ENCODE measurements around the gene CRACR2B. TPM values are rescaled to one million over a fixed set of nuclear protein-coding genes. Genes with fewer than 3 reads are reported as not detected.

The CRACR2B gene
- total RNA-seq, result 6.8 TPM
- long read RNA-seq, partial matches to known transcripts, result 5 of 23 reads
- long read RNA-seq, other reads (novel, unspliced or antisense), result 12 of 23 reads

DNA sequence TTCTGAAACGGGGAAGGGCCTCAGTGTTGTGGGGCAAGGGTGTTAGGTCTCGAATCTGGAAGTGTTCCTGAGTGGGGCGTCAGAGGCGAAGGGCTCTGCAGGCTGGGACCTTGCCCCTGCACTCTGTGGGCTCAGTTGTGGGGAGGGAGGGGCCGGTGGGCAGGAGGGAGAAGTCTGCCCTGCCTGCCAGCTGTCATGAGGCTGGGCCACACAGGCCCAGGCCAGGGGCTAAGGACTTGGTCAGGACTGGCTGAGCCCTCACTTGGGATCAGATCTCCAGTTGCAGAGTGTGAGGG is at the start of gene CRACR2B:
CRACR2B (plus strand) TSS at position 23 of the 296 bp plus-strand sequence. CDS start 689 bp downstream, outside the sequence.
- DNase-seq (ENCODE audit: low spot score), result no peak

DNA sequence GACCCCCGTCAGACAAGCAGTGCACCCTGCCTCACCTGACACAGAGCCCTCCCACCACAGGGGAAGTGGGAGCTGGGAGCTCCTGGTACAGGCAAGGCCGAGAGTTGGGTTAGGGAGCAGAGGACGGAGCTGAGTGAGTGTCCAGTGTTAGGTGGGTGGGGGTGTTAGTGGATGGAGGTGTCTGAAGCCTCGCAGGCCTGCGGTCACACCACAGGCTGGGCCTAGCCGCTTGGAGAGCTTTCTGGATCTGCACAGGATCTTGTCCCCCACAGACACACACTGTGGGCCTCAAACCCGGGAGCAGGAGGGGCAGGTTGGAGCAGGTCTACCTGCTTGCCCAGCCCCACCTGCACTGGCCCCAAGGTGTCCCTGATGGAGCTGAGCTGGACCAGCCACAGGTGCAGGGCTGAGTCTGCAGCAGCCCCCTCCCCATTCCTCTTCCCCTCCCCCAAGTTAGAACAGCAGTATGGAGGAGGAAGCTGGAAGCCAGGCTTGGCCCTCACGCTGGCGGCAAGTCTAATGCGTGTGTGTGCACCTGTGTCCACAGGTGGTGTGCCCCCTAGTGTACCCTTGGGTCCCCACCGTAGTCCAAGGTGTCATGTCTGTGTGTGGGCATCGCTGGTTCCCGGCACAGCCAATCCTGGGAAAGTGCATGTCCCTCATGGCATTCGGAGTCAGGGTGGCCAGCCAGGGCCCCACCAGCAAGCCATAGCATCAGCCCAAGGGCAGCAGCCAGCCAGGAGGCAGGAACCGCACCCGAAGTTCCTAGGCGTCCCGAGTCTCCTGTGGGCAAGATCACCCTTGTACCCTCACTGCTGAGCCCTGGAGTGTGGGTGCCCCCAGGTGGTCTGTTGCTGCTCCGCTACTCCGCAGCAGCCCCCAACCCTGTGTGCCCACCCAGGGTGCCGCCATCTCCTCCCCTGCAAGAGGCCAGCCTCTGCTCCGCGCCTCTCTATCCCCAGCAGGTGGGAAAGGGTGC is 48.5 kb upstream of the CRACR2B start:
- DNase-seq (ENCODE audit: low spot score), result no peak

DNA sequence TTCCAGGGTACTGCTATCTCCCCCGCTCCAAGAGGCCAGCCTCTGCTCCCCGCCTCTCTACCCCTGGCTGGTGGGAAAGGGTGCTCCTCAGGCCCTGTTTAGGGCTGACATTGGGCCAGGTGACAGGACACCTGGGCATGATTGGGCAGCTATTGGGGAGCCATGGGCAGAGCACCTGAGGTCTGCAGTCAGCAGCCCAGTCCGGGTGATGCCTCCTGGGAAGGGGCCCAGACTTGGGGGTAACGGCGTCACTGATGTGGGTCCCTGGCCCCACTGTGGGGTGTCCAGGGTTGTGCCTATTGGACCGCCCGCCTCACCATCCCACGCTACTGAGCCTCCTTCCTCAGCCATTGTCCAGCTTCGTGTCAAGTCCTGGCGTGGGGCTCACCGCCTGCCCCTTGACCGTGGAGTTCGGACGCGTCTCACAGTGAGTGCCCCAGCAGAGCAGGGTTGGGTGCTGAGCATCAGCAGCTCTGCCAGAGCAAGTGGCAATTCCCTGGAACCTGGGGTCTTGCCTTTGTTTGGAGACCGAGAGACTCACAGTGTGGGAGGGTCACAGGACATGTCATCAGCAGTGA is 47.7 kb upstream of the CRACR2B start:
- DNase-seq (ENCODE audit: low spot score), result no peak

DNA sequence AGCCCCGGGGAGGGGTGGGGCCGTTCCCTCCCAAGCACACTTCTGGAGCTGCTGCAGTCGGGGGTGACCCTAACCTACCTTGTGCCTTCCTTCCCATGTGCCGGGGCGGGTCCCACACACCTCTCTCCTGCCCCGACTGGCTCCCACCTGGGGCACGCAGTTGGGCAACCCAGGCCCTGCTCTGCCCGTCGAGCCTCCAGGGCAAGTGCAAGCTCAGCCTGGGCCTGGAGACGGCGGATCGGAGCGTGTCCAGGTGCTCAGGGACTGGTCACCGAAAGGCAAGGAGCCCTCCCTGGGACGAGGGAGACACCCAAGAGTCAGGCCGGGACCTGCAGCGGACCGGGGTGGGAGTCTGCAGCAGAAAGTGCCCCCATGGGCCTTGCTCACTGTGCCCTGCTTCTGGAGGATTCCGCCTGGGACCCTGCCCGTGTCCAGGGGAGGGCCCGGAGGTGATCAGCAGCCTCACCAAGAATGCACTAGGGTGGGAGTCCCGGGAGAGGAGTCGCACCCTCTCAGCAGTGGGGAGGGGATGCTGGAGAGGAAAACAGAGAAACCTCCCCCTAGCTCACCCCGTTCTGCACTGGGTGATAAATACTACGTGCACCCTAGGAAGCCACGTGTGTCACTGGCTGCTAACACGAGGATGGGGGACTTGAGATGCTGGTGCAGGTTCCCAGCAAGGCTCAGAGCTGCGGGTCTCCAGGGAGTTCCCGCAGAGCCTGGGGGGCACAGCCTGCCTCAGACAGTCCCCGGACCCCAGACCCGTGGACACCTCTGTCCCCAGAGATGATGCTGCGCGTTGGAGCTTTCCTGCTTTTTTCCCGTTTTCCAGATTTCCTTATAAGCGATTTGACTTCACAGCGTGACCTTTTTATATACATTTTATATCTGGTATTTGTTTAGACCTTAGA is 45.2 kb upstream of the CRACR2B start:
- DNase-seq (ENCODE audit: low spot score), result no peak

DNA sequence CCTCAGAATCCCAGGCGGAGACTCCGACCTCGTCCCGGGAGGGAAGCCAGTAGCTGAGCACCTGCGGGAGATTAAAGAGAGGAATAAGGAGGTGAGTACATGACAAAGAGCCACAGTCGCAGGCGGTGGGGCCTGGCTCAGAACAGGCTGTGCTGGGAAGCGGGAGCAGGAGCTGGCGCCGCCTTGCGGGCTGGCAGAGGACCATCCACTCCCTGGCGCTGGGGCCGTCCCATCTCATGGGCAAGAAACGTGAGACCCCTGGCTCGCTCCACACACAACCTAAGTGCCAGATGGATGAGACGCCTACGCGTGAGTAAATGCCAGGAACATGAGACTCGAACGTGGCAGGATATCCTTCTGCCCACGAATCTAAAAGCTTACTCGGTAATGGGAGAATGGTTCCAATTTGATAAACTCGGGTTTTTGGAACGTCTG is 44.1 kb upstream of the CRACR2B start:
- no peak for DNase-seq (ENCODE audit: low spot score)

DNA sequence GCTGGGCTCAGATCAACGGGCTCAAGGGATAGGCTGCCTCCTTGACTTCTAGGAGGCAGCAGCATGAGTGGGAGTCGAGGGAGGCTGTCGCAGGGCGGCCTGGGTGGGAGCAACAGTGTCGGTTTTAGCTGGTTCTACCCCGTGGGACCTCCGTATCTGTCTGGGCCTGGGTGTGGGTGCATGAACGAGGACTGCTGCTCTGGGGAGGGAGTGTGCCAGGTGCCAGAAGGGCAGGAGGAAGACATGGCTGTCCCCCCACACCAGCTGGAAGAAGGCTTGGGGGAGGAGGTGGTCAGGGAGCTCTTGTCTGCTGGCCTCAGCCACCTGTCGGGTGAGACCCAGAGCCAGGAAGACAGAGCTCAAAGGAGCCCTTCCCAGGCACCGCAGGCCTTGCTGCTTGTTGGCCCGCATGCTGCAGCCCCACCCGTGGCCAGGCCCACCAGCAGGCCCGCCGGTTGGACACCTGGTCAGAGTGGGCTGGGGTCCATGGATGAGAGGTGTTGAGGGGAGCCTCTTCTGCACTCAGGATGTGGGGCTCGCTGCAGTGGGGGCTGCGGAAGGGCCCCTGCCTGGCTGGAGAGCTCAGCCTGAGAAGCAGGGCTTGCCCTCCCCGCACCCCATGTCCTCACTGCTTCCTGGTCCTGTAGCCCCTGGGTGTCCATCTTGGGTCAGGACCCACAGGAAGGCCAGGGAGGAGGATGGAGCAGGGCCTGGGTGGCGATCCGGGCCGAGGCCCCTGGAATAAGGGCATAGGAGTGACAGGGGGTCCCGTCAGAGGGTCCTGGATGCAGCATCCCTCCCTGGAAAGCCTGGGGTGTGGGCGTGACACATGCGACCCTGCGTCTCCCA is 41.3 kb upstream of the CRACR2B start:
- DNase-seq (ENCODE audit: low spot score), result no peak

DNA sequence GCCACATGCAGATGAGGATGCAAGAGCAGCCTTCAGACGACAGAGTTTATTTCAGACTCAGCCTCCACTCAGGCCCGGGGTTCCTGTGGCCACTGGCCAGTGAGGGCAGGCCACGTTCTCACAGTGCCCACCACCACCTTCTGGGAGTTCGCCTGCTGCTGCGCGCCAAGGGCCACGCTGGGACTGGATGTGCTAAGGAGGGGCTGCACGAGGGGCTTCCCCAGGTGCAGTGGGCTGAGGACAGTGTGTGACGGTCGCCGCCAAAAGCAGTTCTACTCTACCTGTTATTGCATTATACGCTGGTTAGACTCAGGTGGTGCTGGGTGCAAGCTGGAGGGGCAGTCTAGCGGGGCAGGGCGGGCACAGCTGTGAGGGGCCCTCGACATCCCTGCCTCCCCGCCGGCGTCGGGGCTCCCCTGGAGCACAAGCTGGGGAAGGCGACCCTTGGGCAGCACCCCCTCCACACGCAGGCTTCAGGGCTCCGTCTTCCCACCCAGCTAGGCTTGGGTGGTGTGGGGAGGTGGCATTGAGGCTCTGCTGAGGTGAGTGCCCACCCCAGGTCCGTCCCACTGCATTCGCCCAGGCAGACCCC is 40.5 kb upstream of the CRACR2B start:
- DNase-seq (ENCODE audit: low spot score), result no peak

DNA sequence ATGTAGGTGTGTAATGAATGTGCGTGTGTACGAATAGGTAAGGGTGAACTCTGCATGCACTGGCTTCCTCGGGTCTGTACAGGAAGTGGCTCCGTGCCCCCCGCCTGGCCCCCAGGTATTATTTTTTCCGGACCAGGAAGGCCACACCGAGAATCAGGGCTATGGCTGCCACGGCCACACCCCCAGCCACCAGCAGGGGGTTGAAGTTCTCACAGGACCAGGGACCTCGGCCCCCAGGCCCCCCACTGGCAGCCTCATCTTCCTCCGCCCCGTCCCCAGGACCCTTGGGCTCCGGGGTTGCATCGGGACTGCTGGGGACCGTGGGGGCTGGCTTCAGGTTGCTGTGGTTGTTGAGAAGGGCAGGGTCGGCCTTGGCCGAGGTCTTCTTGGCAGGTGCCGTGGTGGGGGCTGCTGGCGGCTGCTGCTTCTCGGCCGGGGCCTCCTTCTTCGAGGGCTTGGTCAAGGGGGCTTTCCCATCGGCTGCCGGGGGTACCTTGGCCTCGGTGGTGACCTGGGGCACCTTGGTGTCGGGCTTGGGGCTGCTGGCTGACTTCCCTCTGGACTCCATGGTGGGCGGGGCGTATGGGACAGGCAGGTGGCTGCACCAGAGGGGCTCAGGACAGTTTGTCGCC is 39.6 kb upstream of the CRACR2B start:
- DNase-seq (ENCODE audit: low spot score), result no peak

DNA sequence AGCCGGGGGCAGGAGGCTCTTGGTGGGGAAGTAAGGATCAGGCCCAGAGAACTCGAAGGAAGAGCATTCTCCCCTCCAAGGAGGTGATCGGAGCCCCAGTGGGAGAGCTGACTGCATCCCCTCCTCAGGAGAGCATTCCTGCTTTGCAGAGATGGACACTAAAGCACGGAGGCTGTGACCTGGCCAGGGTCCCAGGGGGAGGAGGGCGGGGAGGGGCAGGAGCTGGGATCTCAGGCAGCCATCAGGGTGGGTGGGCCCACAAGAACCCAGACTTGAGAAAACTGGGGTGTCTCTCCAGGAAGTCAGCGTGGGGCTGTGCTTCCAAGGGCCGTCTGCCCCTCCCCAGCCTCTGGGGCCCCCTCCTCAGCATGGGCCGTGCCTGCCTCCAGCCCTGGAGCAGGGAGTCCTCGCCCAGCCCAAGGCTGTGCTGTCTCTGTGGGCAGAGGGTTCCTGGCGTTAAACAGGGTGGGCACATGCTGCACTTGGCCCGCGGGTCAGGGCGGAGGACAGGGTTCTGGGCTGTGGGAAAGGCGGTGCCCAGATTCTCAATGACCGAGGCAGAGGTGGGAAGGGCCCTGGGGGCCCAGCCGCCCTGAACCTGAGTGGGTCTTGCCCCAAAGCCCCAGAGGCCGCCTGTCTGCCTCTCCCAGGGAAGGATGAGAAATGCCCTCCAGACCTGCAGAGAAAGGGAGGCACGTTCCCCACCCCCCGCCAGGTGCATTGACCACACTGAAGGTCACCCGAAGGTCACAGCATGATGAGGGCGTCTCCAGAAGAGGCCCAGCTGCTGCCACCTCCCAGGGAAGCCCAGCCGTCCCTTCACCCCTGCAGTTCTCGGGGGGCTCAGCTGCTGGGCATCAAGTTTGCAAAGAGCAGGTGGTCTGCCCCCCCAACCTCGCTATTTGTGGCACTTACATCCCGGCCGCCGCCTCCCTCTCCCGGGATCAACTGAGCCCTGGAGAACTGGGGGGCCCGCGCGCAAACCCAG is 38.5 kb upstream of the CRACR2B start:
- DNase-seq (ENCODE audit: low spot score), result no peak

DNA sequence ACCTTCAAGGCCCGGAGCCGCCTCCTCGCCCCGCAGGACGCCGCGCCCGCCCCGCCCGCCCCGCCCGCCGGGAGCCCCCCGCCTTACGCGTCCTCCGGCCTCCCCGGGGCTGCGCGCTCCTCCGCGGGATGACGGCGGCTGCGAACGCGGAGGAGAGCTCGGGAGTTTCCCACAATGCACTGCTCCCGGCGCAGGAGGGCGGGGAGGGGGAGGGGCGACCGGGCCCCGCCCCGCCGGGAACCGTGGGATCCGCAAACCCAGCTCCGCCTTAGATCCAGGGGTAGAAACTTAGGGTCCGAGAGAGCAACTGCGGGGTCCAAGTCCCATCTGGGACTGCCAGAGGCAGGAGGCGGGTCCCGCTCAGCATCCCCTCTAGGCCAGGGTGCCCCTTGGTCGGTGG is 37.8 kb upstream of the CRACR2B start, which contains the start of gene CEND1:
CEND1 (minus strand) TSS at position 148 of the 400 bp plus-strand sequence. CDS start 1,514 bp downstream, outside the sequence.
- DNase-seq (ENCODE audit: low spot score), result no peak

DNA sequence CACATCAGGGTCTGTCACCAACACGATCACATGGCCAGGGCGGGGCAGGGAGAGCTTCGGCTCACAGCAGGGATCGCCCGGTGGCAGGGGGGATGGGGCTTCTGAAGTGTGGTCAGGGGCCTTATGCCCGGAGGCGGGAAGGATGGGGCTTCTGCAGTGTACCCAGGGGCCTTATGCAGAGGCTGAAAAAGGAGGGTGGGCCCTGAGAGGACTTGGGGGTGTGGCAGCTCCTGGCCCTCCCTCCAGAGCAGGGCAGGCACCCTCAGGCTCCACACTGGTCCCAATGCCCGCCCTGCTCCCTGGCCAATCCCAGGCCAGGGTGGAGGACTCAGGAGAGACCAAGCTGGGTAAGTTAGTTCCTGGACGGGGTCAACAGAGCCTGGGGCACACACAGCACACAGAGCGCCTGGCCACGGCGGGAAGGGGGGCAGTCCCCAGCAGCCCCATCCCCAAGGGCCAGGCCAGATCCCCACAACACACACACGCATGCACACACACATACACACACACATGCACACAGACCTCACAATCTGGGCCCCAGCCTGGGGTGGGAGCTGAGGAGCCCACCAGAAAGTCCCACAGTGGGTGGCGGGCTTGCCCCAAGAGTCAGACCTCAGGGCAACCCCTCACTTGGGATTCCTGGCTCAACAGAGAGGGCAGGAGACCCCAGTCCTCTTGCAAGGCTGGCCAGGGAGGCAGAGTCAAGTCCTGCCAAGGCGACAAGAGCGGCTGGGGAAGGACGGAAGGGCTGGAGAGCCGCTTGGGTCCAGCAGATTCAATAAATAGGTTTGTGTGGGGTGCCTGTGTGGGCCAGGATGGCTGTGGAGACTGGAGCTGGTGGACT is 36.8 kb upstream of the CRACR2B start:
- DNase-seq (ENCODE audit: low spot score), result no peak

DNA sequence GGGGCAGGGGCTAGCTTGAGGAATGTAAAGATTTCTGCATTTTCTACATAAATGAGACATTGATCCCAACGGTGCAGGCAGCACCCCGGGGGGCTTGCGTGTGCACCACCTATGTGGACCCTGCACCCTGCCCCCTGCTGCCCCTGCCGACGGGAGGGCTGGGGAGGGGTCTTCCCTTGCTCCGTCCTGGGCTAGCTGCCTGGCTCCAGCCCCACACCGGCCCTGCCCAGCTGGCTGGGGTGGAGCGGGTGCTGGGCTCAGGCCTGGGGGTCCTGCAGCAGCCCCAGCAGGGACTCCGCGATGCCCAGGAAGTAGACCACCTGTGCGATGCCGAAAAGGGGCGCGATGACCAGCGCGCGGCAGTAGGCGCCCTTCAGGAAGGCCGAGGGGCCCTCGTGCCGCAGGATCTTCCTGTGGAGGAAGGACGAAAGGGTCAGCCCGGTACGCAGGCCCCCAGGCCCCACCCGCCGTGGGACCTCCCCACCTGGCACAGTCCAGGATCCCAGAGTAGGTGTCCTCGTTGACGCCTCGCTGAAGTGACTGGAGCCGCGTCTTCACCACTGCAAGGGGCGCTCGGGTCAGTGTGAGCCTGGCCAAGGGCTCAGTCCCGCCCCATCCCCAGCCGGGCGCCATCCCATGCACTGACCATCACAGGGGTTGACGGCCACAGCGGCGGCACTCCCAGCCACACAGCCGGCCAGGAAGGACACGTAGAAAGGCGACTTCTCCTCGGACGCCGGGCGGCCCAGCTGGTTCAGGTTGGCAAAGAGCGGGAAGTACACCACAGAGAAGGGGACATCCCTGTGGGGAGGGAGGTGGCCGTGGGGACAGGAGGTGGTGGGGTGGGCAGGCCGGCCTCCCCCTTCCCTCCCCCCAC is 35.8 kb upstream of the CRACR2B start:
- no peak for DNase-seq (ENCODE audit: low spot score)

DNA sequence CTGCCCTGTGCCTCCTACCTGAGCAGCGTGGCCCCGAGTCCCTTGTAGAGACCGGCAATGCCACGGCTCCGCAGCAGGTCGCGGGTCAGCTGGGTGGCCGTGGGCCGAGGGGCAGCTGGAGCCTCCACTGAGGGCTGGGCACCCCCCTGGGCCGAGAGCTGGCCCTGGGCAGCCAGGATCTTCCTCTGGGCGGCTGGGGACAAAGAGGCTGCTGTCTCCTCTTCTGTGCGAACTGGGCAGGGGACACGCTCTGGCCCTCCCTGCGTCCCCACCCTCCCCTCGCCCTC is 35.2 kb upstream of the CRACR2B start:
- no peak for DNase-seq (ENCODE audit: low spot score)

DNA sequence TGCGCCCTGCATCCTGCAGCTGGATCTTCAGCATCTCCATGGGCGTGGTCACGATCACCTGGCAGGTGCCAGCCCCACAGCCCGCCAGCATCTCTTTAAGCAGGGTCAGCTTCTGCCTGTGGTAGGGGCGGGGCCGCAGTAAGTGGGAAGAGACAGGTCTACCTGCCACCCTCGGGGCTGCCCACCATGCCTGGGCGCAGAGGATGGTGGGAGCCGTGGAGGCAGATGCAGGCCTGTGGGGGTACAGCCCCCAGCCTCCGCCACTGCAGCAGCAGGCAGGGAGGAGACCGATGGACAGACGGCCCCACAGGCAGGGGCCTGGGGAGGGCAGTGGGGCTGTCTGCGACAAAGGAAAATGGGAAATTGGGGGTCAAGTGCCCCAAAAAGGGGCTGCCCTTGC is 34.8 kb upstream of the CRACR2B start:
- DNase-seq (ENCODE audit: low spot score), result no peak

DNA sequence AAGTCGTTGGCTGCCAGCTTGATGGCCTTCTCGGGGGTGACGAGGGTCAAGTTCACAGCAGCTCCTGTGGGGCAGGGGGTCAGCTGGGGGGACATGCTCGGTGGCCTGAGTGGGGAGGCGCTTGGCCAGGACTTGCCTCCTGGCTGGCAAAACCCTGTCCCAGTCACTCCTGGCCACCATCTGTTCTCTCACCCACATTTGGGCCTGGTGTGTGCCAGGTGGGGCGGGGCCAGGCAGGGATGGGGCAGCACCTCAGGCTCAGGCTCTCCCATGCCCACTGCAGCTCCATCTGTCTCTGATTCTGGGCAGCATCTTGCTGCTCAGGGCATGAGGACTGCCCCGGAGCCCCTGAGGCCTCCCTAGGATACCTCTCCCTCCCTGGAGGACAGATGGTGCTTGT is 34.2 kb upstream of the CRACR2B start:
- DNase-seq (ENCODE audit: low spot score), result no peak

DNA sequence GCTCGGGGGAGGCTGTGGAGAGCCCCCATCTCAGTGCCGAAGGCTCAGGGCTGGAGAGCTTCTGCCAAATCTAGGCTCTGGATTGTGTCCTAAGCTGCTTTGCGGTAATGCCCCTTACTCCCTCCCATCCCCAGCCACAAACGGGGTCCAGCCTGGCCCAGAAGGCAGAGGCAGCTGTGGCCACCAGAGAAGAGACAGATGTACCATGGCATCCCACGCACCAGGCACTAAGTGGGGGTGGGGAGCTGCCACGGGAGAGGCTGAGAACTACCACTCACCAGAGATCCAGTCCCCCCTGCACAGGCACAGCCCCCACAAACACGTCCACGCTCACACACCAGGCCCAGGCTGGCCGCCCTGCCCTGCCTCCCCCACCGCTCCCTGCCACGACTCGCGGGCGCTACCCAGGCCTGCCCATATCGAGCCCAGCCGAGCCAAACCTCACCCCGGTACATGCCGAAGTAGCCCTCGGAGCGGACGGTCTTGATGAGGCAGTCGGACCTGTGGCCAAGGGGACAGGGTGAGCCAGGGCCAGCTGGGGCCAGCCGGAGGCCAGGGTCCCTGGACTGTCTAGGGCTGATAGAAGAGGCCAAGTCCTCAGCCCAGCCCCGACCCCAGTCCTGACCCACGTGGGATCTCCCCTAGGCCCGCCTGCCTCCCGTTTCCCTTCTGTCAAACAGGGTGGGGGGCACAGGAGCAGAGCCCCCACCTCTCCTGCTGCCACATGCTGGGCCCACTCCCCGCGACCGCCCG is 33.5 kb upstream of the CRACR2B start:
- no peak for DNase-seq (ENCODE audit: low spot score)
